CD4-positive, alpha-beta T cell treated with Interferon gamma for 1 hour (primary cell): ENCODE results near the gene IAPP.
"Not testable (repeated sequence)": the region's sequence is repeated elsewhere in the genome, so short reads cannot be mapped to it uniquely, and the experiment has no call there.

ENCODE experiments used
- DNase-seq: peaks from one replicate; pipeline ENCODE4 v3.0.0-alpha.2; 2020

Gene IAPP

GRCh38 chr12:21381320-21381719 is 8.6 kb downstream of the IAPP start:
- DNase-seq, result not testable (repeated sequence)

DNA sequence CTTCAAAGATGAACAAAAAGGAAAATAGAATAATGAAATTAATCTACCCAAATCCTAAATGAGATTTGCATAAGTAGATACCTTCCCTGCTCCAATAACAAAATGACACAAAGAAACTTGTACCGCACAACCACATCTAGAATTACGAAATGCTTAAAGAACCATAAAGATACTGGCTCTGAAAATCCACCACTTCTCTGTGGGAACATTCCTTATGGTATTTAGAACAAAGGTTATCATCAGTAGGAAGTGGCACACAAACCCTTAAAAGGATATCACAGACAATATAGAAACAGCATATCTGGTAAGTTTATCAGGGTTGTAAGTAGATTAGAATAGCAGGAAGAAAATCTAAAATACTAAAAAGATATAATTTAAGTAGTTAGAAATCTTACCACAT is 11.6 kb downstream of the IAPP start:
- DNase-seq, result no peak

DNA sequence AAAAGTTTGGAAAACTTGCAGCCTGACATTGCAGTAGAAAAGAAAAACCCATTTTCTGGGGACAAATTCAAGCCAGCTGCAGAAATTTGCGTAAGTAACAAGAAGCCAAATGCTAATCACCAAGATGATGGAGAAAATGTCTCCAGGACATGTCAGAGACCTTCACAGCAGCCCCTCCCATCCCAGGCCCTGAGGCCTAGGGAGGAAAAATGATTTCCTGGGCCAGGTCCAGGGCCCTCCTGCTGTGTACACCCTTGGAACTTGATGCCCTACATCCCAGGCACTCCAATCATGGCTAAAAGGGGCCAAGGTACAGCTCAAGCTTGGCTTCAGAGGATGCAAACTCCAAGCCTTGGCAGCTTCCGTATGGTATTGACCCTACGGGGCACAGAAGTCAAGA is 14.5 kb downstream of the IAPP start:
- no peak for DNase-seq

DNA sequence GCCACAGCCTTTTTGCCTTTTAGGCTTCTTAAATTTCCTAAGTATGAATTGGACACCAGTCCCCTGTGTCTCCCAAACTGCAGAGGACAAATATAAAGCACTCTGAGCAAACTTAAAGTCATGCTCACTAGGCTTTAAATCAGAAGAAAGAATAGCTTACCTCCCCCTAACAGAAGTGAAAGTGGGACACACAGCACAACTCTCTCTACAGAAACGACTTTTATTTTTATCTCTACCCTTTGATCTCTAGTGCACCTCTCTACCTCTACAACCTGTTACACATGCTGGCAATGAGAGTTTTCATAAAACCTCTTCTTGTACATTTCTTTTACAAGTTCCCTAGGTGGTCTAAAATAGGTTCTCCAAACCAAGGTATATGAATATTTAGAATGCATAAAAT is 19.7 kb downstream of the IAPP start:
- no peak for DNase-seq

DNA sequence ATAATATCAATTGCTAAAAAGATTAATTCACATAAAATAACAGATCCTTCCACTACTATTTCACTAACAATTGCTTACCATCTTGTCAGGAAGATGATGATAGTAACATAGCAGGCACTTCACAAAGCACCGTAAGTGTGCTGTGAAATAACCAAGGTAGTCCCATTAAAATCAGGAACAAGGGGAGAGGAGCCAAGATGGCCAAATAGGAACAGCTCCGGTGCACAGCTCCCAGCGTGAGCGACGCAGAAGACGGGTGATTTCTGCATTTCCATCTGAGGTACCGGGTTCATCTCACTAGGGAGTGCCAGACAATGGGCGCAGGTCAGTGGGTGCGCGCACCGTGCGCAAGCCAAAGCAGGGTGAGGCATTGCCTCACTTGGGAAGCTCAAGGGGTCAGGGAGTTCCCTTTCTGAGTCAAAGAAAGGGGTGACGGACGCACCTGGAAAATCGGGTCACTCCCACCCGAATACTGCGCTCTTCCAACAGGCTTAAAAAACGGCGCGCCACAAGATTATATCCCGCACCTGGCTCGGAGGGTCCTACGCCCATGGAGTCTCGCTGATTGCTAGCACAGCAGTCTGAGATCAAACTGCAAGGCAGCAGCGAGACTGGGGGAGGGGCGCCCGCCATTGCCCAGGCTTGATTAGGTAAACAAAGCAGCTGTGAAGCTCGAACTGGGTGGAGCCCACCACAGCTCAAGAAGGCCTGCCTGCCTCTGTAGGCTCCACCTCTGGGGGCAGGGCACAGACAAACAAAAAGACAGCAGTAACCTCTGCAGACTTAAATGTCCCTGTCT is 22.3 kb downstream of the IAPP start:
- DNase-seq, result not testable (repeated sequence)

GRCh38 chr12:21413369-21414277 is 40.9 kb downstream of the IAPP start:
- no peak for DNase-seq

DNA sequence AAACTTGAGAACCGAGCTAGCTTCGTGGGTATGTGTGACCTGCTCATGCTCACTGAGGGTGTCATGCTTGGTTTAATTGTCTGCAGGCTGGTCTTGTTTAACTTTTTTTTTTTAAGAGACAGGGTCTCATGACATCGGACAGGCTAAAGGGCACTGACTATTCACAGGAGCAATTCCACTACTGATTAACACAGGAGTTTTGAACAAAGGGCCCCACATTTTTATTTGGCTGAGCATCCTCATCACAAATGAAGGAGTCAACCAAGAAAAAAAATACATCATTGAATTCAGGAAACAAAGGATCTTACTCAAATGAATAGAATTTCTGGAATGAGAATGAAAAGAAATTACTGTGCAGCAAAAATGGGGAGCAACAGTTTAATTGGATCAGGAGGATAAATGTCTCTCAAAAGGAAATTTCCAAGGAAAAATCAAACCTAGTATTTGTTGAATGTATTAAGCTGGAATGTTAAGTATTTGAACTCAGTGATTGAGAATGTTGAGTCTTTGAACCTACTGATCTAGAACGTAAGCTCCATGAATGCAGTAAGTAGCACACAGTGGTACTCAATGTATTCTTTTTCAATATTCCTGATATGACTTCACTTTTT is 43.9 kb downstream of the IAPP start:
- no peak for DNase-seq

DNA sequence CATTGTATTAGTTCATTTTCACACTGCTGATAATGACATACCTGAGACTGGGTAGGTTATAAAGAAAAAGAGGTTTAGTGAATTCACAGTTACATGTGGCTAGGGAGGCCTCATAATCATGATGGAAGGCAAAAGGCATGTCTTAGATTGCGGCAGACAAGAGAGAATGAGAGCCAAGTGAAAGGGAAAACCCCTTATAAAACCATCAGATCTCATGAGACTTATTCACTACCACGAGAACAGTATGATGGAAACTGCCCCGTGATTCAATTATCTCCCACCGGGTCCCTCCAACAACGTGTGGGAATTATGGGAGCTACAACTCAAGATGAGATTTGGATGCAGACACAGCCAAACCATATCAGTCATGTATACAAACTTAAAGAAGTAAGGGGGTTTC is 45.7 kb downstream of the IAPP start:
- not testable (repeated sequence) for DNase-seq

- DNase-seq, result not testable (repeated sequence)
Observed at GRCh38 chr12:21419009-21419699, 46.5 kb downstream of the IAPP start.

DNA sequence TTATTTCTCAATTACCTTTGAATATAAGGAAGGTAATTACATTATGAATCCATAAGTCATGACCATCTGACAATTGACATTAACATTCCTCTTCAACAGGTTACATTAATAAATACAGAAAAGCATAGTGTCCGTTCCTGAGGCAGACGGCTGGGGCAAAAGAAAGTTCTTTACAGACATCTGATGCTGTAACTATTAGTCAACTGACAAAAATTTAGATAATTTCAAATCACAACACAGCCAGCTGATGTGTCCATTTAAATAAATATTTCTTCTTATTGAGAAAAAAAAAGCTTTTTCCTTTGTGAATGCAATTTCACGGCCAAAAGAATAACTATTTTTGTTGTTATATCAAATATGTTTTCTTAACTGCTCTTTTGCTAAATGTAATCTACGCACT is 55.5 kb downstream of the IAPP start:
- no peak for DNase-seq
